HG03175 (cell line): ENCODE measurements around the gene AKIRIN1.
A peak's percentile ranks its signal among the peaks of the same experiment; 100 is the strongest.
"Not testable (repeated sequence)": the region's sequence is repeated elsewhere in the genome, so short reads cannot be mapped to it uniquely, and the experiment has no call there.

ENCODE experiments used
- ATAC-seq: cut with Tn5 transposase; IDR thresholded peaks from one replicate; pipeline ENCODE4 v1.9.1; 2021; ENCODE audit warnings: mild to moderate bottlenecking, moderate library complexity; ENCODE audit not compliant: unreplicated experiment

The AKIRIN1 gene

GRCh38 chr1:38990738-38991637 lies at the start of gene AKIRIN1:
AKIRIN1 (plus strand) TSS chr1:38991276; CDS start chr1:38991381, 105 bp downstream.
- ATAC-seq: peak; percentile 96

- no peak for ATAC-seq
Measured at GRCh38 chr1:38941527-38942019, 49.5 kb upstream of the AKIRIN1 start, which contains the start of gene RHBDL2. RHBDL2 (minus strand) TSS chr1:38941830; CDS start chr1:38919212, 22,618 bp downstream.

DNA sequence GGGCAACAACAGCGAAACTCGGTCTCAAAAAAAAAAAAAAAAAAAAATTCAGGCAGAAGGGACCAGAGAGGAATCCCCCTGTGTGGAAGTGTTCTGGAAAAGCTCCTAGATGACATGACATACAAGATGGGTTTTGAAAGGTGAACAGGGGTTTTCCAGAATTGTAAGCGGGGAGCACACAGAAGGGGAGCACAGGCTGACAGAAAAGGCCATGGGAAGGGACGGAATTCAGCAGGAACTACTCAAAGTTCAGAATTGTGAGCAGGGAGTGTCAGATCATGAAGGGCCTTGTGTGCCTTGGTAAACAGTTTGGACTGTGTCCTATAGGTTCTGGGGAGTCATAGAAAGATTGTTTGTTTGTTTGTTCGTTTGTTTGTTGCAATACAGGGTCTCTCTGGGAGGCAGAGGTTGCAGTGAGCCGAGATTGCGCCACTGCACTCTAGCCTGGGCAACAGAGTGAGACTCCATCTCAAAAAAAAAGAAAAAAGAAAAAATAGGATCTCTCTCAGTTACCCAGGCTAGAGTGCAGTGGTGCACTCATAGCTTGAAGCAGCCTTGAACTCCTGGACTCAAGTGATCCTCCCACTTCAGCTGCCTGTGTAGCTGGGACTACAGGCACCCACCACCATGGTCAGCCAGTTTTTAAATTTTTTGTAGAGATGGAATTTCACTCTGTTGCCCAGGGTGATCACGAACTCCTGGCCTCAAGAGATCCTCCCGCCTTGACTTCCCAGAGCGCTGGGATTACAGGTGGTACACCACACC lies 48.2 kb upstream of the AKIRIN1 start:
- no peak for ATAC-seq

GRCh38 chr1:38944547-38944946 lies 46.5 kb upstream of the AKIRIN1 start:
- ATAC-seq: no peak

DNA sequence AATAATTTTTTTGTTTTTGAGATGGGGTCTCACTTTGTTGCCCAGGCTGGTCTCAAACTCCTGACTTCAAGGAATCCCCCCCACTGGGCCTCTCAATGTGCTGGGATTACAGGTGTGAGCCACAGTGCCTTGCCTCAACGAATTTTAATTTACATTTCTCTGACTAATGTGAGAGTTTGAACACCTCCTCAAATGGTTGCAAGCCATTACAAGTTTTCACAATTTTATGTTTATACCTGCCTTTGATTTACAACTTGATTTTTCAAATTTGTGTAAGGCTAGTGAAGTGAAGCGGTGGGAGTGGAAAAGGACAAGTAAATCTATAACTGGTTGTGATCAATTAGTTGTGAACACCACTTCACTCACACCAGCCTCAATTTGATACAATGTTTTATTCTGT lies 40.5 kb upstream of the AKIRIN1 start:
- ATAC-seq: no peak

GRCh38 chr1:38953433-38953860 lies 37.6 kb upstream of the AKIRIN1 start:
- ATAC-seq: no peak

GRCh38 chr1:38958967-38959366 lies 32.1 kb upstream of the AKIRIN1 start:
- no peak for ATAC-seq

- no peak for ATAC-seq
Measured at GRCh38 chr1:38962113-38962512, 29.0 kb upstream of the AKIRIN1 start.

GRCh38 chr1:38962560-38962959 lies 28.5 kb upstream of the AKIRIN1 start:
- ATAC-seq: no peak

DNA sequence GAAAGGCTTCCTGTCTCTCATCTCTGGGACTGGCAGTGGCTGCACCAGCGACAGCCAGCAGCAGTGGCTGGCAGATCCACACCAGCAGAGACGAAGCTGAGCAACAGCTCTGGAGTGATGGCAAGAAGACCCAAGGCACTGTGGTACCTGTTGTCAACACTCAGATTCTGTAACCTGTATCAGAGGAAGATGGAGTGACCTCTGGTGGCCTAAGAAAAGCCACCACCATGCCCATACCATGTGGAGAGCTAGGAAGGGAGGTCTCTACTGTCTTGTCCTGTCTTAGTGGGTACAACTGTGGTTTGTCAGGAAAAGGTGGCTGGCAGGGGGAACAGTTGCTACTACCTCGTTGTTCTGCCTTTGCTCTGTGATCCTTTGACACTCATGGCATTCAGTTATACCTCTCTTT lies 26.9 kb upstream of the AKIRIN1 start:
- ATAC-seq: no peak

DNA sequence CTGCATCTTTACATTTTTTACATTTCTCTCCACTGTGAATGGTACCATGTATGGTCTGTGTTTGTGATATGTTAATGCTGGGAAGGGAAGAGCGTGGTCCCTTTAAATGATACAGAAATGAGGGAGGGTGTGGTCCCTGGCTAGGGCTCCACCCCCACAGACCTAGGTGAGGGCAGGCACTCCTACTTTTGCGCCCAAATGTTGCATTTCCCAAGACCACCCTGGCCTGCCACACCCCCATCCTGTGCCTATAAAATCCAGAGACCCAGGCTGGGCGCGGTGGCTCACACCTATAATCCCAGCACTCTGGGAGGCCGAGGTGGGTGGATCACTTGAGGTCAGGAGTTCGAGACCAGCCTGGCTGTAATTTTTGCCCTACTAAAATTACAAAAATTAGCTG lies 17.9 kb upstream of the AKIRIN1 start:
- not testable (repeated sequence) for ATAC-seq

- no peak for ATAC-seq
Measured at GRCh38 chr1:38973659-38974437, 17.2 kb upstream of the AKIRIN1 start.

DNA sequence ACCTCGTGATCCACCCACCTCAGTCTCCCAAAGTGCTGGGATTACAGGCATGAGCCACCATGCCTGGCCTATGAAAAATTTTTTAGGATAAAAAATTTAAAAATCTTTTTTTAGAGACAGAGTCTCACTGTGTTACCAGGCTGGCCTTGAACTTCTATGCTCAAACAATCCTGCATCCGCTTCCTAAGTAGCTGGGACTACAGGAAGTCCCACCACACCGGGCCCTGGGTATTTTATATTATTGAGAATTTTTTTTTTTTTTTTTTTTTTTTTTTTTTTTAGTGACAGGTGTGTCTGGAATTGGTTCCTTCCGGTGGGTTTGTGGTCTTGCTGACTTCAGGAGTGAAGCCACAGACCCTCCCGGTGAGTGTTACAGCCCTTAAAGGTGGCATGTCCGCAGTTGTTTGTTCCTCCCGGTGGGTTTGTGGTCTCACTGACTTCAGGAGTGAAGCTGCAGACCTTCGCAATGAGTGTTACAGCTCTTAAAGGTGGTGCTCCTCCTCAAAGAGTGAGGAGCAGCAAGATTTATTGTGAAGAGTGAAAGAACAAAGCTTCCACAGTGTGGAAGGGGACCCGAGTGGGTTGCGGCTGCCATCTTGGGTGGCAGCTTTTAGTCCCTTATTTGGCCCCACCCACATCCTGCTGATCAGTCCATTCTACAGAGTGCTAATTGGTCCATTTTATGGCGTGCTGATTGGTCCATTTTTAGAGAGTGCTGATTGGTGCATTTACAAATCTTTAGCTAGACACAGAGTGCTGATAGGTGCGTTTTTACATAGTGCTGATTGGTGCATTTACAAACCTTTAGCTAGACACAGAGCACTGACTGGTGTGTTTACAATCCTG lies 13.5 kb upstream of the AKIRIN1 start:
- not testable (repeated sequence) for ATAC-seq

DNA sequence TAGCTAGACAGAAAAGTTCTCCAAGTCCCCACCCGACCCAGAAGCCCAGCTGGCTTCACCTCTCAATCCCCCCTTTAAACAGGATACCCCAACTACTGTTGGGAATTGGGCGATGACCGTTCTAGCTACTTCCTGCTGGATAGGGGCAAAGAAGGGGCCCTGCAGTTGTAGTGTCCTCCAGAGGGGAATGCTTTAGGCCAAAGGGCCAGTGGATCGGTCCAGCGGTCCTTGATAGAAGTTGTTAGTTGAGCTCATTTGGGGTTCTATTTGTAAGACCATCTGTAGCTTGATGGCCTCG lies 12.9 kb upstream of the AKIRIN1 start:
- not testable (repeated sequence) for ATAC-seq

DNA sequence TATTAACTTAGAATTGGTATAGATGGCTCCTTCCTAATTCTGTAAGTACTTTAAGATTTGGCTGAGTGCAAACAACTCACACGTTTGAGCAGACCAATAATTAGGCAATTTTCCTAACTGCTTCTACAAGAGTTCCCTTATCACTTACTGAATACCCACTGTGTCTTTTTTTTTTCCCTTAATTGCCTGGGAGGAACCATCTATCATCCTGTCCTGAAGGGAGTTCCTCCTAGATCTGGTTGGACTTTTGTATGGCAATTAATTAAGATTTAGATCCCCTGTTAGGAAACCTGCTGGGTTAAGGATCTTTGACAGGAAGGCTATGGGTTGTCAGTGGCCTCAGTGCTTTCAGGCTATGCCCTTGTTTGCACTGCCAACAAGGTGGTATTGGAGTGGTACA lies 11.7 kb upstream of the AKIRIN1 start:
- not testable (repeated sequence) for ATAC-seq

GRCh38 chr1:38989979-38990378 lies 1.1 kb upstream of the AKIRIN1 start:
- ATAC-seq: no peak

DNA sequence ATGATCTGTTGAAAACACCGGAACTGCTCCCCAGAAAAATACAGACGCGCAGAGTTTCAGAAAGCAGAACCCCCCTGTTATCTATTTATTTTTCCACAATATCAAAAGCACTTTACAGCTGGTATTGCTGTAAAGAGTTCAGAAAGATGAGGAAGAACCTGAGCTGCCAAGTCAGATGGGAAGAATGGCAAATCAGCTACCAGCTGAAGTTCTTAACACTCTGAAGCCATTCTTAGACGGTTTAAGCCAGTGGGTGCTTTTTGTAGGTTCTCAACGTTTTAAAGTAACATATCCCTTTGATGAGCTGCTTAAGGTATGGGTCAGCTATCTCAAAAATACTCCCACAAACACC lies 714 bp upstream of the AKIRIN1 start:
- no peak for ATAC-seq

GRCh38 chr1:38991638-38992411 lies 749 bp downstream of the AKIRIN1 start:
- no peak for ATAC-seq

- ATAC-seq: no peak
Measured at GRCh38 chr1:38992412-38993111, 1.5 kb downstream of the AKIRIN1 start.
